Prostate gland (tissue), 2 donors: Measurements from ENCODE around the gene ZBTB45. TPM values are rescaled to one million over a fixed set of nuclear protein-coding genes. Genes with fewer than 3 reads are reported as not detected.

ENCODE experiments used
- DNase-seq: peaks from one replicate; pipeline ENCODE4 v3.0.0-alpha.2; 2019; ENCODE audit warnings: low spot score
- H3K27ac ChIP-seq, 2 donors: fragments of 200-600 bp; sonication (generic); 2 replicates each; pipeline ENCODE4 v1.5.1; 2017 to 2019
- H3K27me3 ChIP-seq: fragments of 200-600 bp; sonication (generic); replicated peaks from 2 replicates; pipeline ENCODE4 v1.5.1; 2019; ENCODE audit not compliant: insufficient read depth
- H3K36me3 ChIP-seq, 2 donors: fragments of 200-600 bp; sonication (generic); 1 replicate in 1 of 2; 2 replicates in 1 of 2; pipeline versions ENCODE4 v1.5.1 to v1.8.1; 2017 to 2019
- H3K4me1 ChIP-seq: fragments of 200-600 bp; sonication (generic); replicated peaks from 2 replicates; pipeline ENCODE4 v1.5.1; 2019
- H3K4me3 ChIP-seq, 2 donors: fragments of 200-600 bp; sonication (generic); 2 replicates each; pipeline ENCODE4 v1.5.1; 2017 to 2019
- H3K9me3 ChIP-seq: fragments of 200-600 bp; sonication (generic); 2 replicates; pipeline ENCODE4 v1.5.1; 2017
- CTCF ChIP-seq, 4 experiments: fragments of 200-600 bp in 2 of 4; fragments of 450-650 bp in 2 of 4; sonication (generic) in 2 of 4; IDR thresholded peaks; 1 replicate in 3 of 4; 2 replicates in 1 of 4; pipeline ENCODE4 v1.5.1; 2016 to 2019; ENCODE audit warnings: antibody characterized with exemption in 4 of 4, mild to moderate bottlenecking in 2 of 4, moderate library complexity in 2 of 4
- POLR2A ChIP-seq: fragments of 450-650 bp; IDR thresholded peaks from one replicate; pipeline ENCODE4 v1.6.1; 2016; ENCODE audit warnings: antibody characterized with exemption, mild to moderate bottlenecking
- POLR2AphosphoS5 ChIP-seq: sonication (generic); formaldehyde crosslinking; IDR thresholded peaks from one replicate; pipeline ENCODE4 v1.6.1; 2017; ENCODE audit warnings: antibody characterized with exemption
- WGBS: methylation state at CpG from one replicate; pipeline ENCODE4 v1.1.5; 2018; 5-methylcytosine and 5-hydroxymethylcytosine counted together
- intact Hi-C: fragments of 100-400 bp; cut with DNase I; formaldehyde crosslinking; loops from one replicate; pipeline ENCODE4 v1.14.2; 2022
- total RNA-seq, 2 donors: library from RNA; depleted of rRNA; stranded (reverse); fragments of >200 nt; gene quantifications; one replicate each; pipeline ENCODE4 v1.1.0, GENCODE V29; 2016

The ZBTB45 gene
- total RNA-seq, 2 donors from 2014 or later: 22.0 to 24.0 TPM

- DNase-seq: no peak
- TF ChIP-seq POLR2A: no peak
- no peak for TF ChIP-seq POLR2AphosphoS5
- TF ChIP-seq CTCF (IDR thresholded peaks at IDR 0.05): no peak
- H3K4me1 ChIP-seq: peaks cover 21% of the 10 kb centered on the region
- H3K9me3 ChIP-seq: no peaks in the 10 kb centered on the region
- H3K27ac ChIP-seq: no peak overlapping the region
- H3K36me3 ChIP-seq: peaks cover 27 to 51% of the 10 kb centered on the region in 2 donors
- no peak overlapping the region for H3K4me3 ChIP-seq
- intact Hi-C loops: no loop called here
- no peaks in the 10 kb centered on the region for H3K27me3 ChIP-seq
- 18% methylated on average over 1 of the region's 1 CpG for WGBS
These were observed 31.5 kb upstream of the ZBTB45 start for GRCh38 chr19:58551123-58551497.

- no peak overlapping the region for H3K4me3 ChIP-seq
- no peak overlapping the region for H3K27ac ChIP-seq
- H3K36me3 ChIP-seq: peaks cover 27 to 54% of the 10 kb centered on the region in 2 donors
- no peaks in the 10 kb centered on the region for H3K27me3 ChIP-seq
- intact Hi-C loops: no loop called here
- DNase-seq: no peak
- no peaks in the 10 kb centered on the region for H3K9me3 ChIP-seq
- H3K4me1 ChIP-seq: peaks cover 25% of the 10 kb centered on the region
- WGBS: 83% methylated on average over 13 of the region's 13 CpGs
- no peak for TF ChIP-seq CTCF (IDR thresholded peaks at IDR 0.05)
- no peak for TF ChIP-seq POLR2A
- TF ChIP-seq POLR2AphosphoS5: no peak
These were observed 30.9 kb upstream of the ZBTB45 start for GRCh38 chr19:58550362-58551122.

- no peak for DNase-seq
- Histone ChIP-seq H3K4me3 (no peak overlapping the region), H3K9me3 (no peaks in the 10 kb centered on the region), H3K4me1 (peaks cover 23% of the 10 kb centered on the region), H3K27ac (no peak overlapping the region), H3K27me3 (no peaks in the 10 kb centered on the region), H3K36me3 (peaks cover 27 to 55% of the 10 kb centered on the region in 2 donors)
- WGBS: 79% methylated on average over 10 of the region's 11 CpGs
- no peak for TF ChIP-seq POLR2AphosphoS5
- no peak for TF ChIP-seq POLR2A
- no peak for TF ChIP-seq CTCF (IDR thresholded peaks at IDR 0.05)
- intact Hi-C loops: no loop called here
These were observed 30.2 kb upstream of the ZBTB45 start for GRCh38 chr19:58549664-58550361.

- no peak overlapping the region for H3K27ac ChIP-seq
- no peaks in the 10 kb centered on the region for H3K9me3 ChIP-seq
- DNase-seq: no peak
- no peak overlapping the region for H3K4me3 ChIP-seq
- intact Hi-C loops: no loop called here
- peaks cover 23% of the 10 kb centered on the region for H3K4me1 ChIP-seq
- no peaks in the 10 kb centered on the region for H3K27me3 ChIP-seq
- H3K36me3 ChIP-seq: peaks cover 27 to 55% of the 10 kb centered on the region in 2 donors
- 86% methylated on average over 20 of the region's 20 CpGs for WGBS
- TF ChIP-seq POLR2A (no peak), POLR2AphosphoS5 (no peak), CTCF (IDR thresholded peaks at IDR 0.05) (no peak)
These were observed 29.5 kb upstream of the ZBTB45 start for GRCh38 chr19:58548859-58549663.
